Adipocyte (in vitro differentiated cells): ENCODE data around the gene PAX1.

Experiments
- DNase-seq: peaks from one replicate; pipeline ENCODE4 v3.0.0-alpha.2; 2015; ENCODE audit warnings: low read depth
- H3K27me3 ChIP-seq: replicated peaks from 2 replicates; pipeline ENCODE4 v1.7.0; 2013; ENCODE audit warnings: mild to moderate bottlenecking, low read length, moderate library complexity; ENCODE audit not compliant: control insufficient read depth, insufficient read depth
- H3K36me3 ChIP-seq: 2 replicates; pipeline ENCODE4 v1.7.0; 2013; ENCODE audit warnings: low read length, mild to moderate bottlenecking, moderate library complexity; ENCODE audit not compliant: control insufficient read depth, insufficient read depth, severe bottlenecking
- H3K4me1 ChIP-seq: 2 replicates; pipeline ENCODE4 v1.7.0; 2013; ENCODE audit warnings: mild to moderate bottlenecking, low read length, moderate library complexity; ENCODE audit not compliant: control insufficient read depth, insufficient read depth
- H3K4me3 ChIP-seq: 2 replicates; pipeline ENCODE4 v1.7.0; 2013; ENCODE audit warnings: mild to moderate bottlenecking, low read length, moderate library complexity
- H3K9ac ChIP-seq: 2 replicates; pipeline ENCODE4 v1.7.0; 2013; ENCODE audit warnings: mild to moderate bottlenecking, low read length, moderate library complexity
- H3K9me3 ChIP-seq: 2 replicates; pipeline ENCODE4 v1.7.0; 2013; ENCODE audit warnings: mild to moderate bottlenecking, low read length, moderate library complexity; ENCODE audit not compliant: control insufficient read depth

Gene PAX1

GRCh38 chr20:21681922-21682318 is 23.5 kb upstream of the PAX1 start:
- no peaks in the 10 kb centered on the region for H3K9me3 ChIP-seq
- H3K4me1 ChIP-seq, result peaks cover 22% of the 10 kb centered on the region
- peak overlapping the region; percentile 72 for H3K4me3 ChIP-seq
- no peaks in the 10 kb centered on the region for H3K36me3 ChIP-seq
- H3K27me3 ChIP-seq, result peaks cover 6% of the 10 kb centered on the region
- peak overlapping the region; percentile 1 for H3K9ac ChIP-seq
- no peak for DNase-seq

- peak; percentile 21 for DNase-seq
- H3K9ac ChIP-seq, result peak overlapping the region; percentile 1
These were observed 22.9 kb upstream of the PAX1 start for GRCh38 chr20:21682521-21682954.

GRCh38 chr20:21684671-21685070 is 20.8 kb upstream of the PAX1 start:
- no peak for DNase-seq
- H3K27me3 ChIP-seq, result peaks cover 4% of the 10 kb centered on the region
- no peak overlapping the region for H3K4me3 ChIP-seq
- H3K9ac ChIP-seq, result no peak overlapping the region
- H3K9me3 ChIP-seq, result no peaks in the 10 kb centered on the region
- H3K4me1 ChIP-seq, result peaks cover 22% of the 10 kb centered on the region
- no peaks in the 10 kb centered on the region for H3K36me3 ChIP-seq

More at GRCh38 chr20:21682521-21682954, 22.9 kb upstream of the PAX1 start:
- no peaks in the 10 kb centered on the region for H3K36me3 ChIP-seq
- H3K4me1 ChIP-seq, result peaks cover 22% of the 10 kb centered on the region
- H3K4me3 ChIP-seq, result peak overlapping the region; percentile 72
- peaks cover 6% of the 10 kb centered on the region for H3K27me3 ChIP-seq
- no peaks in the 10 kb centered on the region for H3K9me3 ChIP-seq

- Histone ChIP-seq H3K4me1 (peaks cover 20% of the 10 kb centered on the region), H3K9me3 (no peaks in the 10 kb centered on the region), H3K9ac (no peak overlapping the region), H3K27me3 (peaks cover 11% of the 10 kb centered on the region), H3K4me3 (no peak overlapping the region), H3K36me3 (no peaks in the 10 kb centered on the region)
- DNase-seq, result no peak
These were observed 19.5 kb upstream of the PAX1 start for GRCh38 chr20:21685981-21686380.

- H3K4me3 ChIP-seq, result no peak overlapping the region
- no peaks in the 10 kb centered on the region for H3K9me3 ChIP-seq
- no peaks in the 10 kb centered on the region for H3K36me3 ChIP-seq
- peaks cover 46% of the 10 kb centered on the region for H3K27me3 ChIP-seq
- H3K4me1 ChIP-seq, result no peaks in the 10 kb centered on the region
- no peak overlapping the region for H3K9ac ChIP-seq
- no peak for DNase-seq
These were observed 12.1 kb upstream of the PAX1 start for GRCh38 chr20:21693322-21693721.

- DNase-seq, result no peak
- H3K4me1 ChIP-seq, result peaks cover 4% of the 10 kb centered on the region
- H3K9me3 ChIP-seq, result no peaks in the 10 kb centered on the region
- peaks cover 77% of the 10 kb centered on the region for H3K27me3 ChIP-seq
- no peak overlapping the region for H3K4me3 ChIP-seq
- no peaks in the 10 kb centered on the region for H3K36me3 ChIP-seq
- H3K9ac ChIP-seq, result no peak overlapping the region
These were observed 6.8 kb upstream of the PAX1 start for GRCh38 chr20:21698494-21699215.

- H3K9me3 ChIP-seq, result no peaks in the 10 kb centered on the region
- H3K36me3 ChIP-seq, result no peaks in the 10 kb centered on the region
- H3K4me3 ChIP-seq, result no peak overlapping the region
- DNase-seq, result no peak
- H3K4me1 ChIP-seq, result peaks cover 4% of the 10 kb centered on the region
- H3K27me3 ChIP-seq, result peaks cover 77% of the 10 kb centered on the region
- no peak overlapping the region for H3K9ac ChIP-seq
These were observed 6.3 kb upstream of the PAX1 start for GRCh38 chr20:21699216-21699508.

GRCh38 chr20:21701171-21701876 is 4.1 kb upstream of the PAX1 start:
- peaks cover 7% of the 10 kb centered on the region for H3K4me1 ChIP-seq
- no peak for DNase-seq
- no peak overlapping the region for H3K4me3 ChIP-seq
- no peaks in the 10 kb centered on the region for H3K36me3 ChIP-seq
- H3K9me3 ChIP-seq, result no peaks in the 10 kb centered on the region
- no peak overlapping the region for H3K9ac ChIP-seq
- peaks cover 90% of the 10 kb centered on the region for H3K27me3 ChIP-seq

- Histone ChIP-seq H3K9ac (no peak overlapping the region), H3K4me3 (no peak overlapping the region), H3K9me3 (no peaks in the 10 kb centered on the region), H3K27me3 (peaks cover 90% of the 10 kb centered on the region), H3K36me3 (no peaks in the 10 kb centered on the region), H3K4me1 (peaks cover 7% of the 10 kb centered on the region)
- DNase-seq, result no peak
These were observed 3.4 kb upstream of the PAX1 start for GRCh38 chr20:21702016-21702415.

GRCh38 chr20:21702553-21703470 is 2.7 kb upstream of the PAX1 start:
- Histone ChIP-seq H3K27me3 (peaks cover 93% of the 10 kb centered on the region), H3K36me3 (no peaks in the 10 kb centered on the region), H3K9me3 (no peaks in the 10 kb centered on the region), H3K4me3 (peak overlapping the region; percentile 65), H3K9ac (no peak overlapping the region), H3K4me1 (peaks cover 7% of the 10 kb centered on the region)
- peak; percentile 46 for DNase-seq
